Endodermal cell (in vitro differentiated cells): ENCODE data around the gene SLC5A12. TPM values are rescaled to one million over a fixed set of nuclear protein-coding genes. Genes with fewer than 3 reads are reported as not detected.

Experiments
- DNase-seq: peaks from one replicate; pipeline ENCODE4 v3.0.0-alpha.2; 2017
- H3K27ac ChIP-seq: 2 replicates; pipeline ENCODE4 v1.5.1; 2013; ENCODE audit warnings: mild to moderate bottlenecking, low read depth, low read length, moderate library complexity
- H3K27me3 ChIP-seq: 2 replicates; pipeline ENCODE4 v1.6.1; 2013; ENCODE audit warnings: mild to moderate bottlenecking, low read length, moderate library complexity; ENCODE audit not compliant: insufficient read depth, control insufficient read depth, poor library complexity, severe bottlenecking
- H3K36me3 ChIP-seq: 2 replicates; pipeline ENCODE4 v1.7.0; 2013; ENCODE audit warnings: mild to moderate bottlenecking, low read length, moderate library complexity; ENCODE audit not compliant: control insufficient read depth, insufficient read depth
- H3K4me1 ChIP-seq: one replicate; pipeline ENCODE4 v1.7.0; 2013; ENCODE audit warnings: low read length; ENCODE audit not compliant: control insufficient read depth, insufficient read depth
- H3K4me3 ChIP-seq: 2 replicates; pipeline ENCODE4 v1.5.1; 2013; ENCODE audit warnings: mild to moderate bottlenecking, low read length, moderate library complexity
- H3K9ac ChIP-seq: 2 replicates; pipeline ENCODE4 v1.6.1; 2013; ENCODE audit warnings: mild to moderate bottlenecking, low read length, moderate library complexity; ENCODE audit not compliant: poor library complexity, severe bottlenecking; ENCODE audit errors: extremely low read depth
- H3K9me3 ChIP-seq: 2 replicates; pipeline ENCODE4 v1.6.1; 2013; ENCODE audit warnings: mild to moderate bottlenecking, low read length, moderate library complexity; ENCODE audit not compliant: control insufficient read depth
- H3K27ac Mint-ChIP-seq: 2 replicates; pipeline ENCODE4 v1.8.0; 2020; ENCODE audit warnings: mixed read lengths
- H3K27me3 Mint-ChIP-seq: 2 replicates; pipeline ENCODE4 v1.8.0; 2021; ENCODE audit warnings: mild to moderate bottlenecking, mixed read lengths; ENCODE audit not compliant: insufficient read depth
- H3K36me3 Mint-ChIP-seq: 2 replicates; pipeline ENCODE4 v1.8.0; 2020; ENCODE audit warnings: low read depth, mixed read lengths
- H3K4me1 Mint-ChIP-seq: 2 replicates; pipeline ENCODE4 v1.8.0; 2020; ENCODE audit warnings: mixed read lengths
- H3K4me3 Mint-ChIP-seq: 2 replicates; pipeline ENCODE4 v1.8.0; 2020; ENCODE audit warnings: mild to moderate bottlenecking, moderate library complexity, mixed read lengths
- H3K9me3 Mint-ChIP-seq: 2 replicates; pipeline ENCODE4 v1.8.0; 2020; ENCODE audit warnings: mild to moderate bottlenecking, mixed read lengths
- CTCF ChIP-seq: fragments of 200-600 bp; sonication (generic); conservative IDR thresholded peaks from 2 replicates; pipeline ENCODE4 v1.5.0; 2021; ENCODE audit warnings: antibody characterized with exemption, mild to moderate bottlenecking
- WGBS, 2 experiments: methylation state at CpG; one replicate each; pipeline versions ENCODE4 v1.1.5 to v1.1.7; 2013; ENCODE audit warnings: missing lambda C conversion rate in 2 of 2, mixed read lengths in 1 of 2; ENCODE audit not compliant: insufficient coverage in 1 of 2, insufficient read length in 1 of 2; 5-methylcytosine and 5-hydroxymethylcytosine counted together
- total RNA-seq, 2 donors: library from RNA; stranded (reverse); fragmentation: NEBNext Ultra II Directional in 1 of 2; extraction: Animal tissue kit (Norgen Biotek cat#: 25700) in 1 of 2; gene quantifications; 2 replicates in 1 of 2; 3 replicates in 1 of 2; pipeline ENCODE4 v1.2.1, GENCODE V29; 2021

The SLC5A12 gene
- total RNA-seq, 2 donors from 2014 or later = 2.6 to 2.7 TPM

- TF ChIP-seq CTCF = no peak
- H3K27me3 ChIP-seq = peaks cover 96% of the 10 kb centered on the region
- no peaks in the 10 kb centered on the region for H3K36me3 ChIP-seq
- Mint-ChIP-seq H3K9me3 (no peaks in the 10 kb centered on the region), H3K4me1 (no peaks in the 10 kb centered on the region), H3K36me3 (no peaks in the 10 kb centered on the region), H3K27ac (no peak overlapping the region), H3K4me3 (no peak overlapping the region), H3K27me3 (peaks cover 55% of the 10 kb centered on the region)
- H3K4me1 ChIP-seq = no peaks in the 10 kb centered on the region
- 90 to 100% methylated on average over 2 of the region's 2 CpGs for WGBS, 2 experiments
- DNase-seq = no peak
- no peak overlapping the region for H3K9ac ChIP-seq
- no peak overlapping the region for H3K4me3 ChIP-seq
- H3K9me3 ChIP-seq = no peaks in the 10 kb centered on the region
- no peak overlapping the region for H3K27ac ChIP-seq
These were observed 46.5 kb downstream of the SLC5A12 start for GRCh38 chr11:26675233-26675928.

GRCh38 chr11:26665946-26666345, 55.9 kb downstream of the SLC5A12 start:
- H3K4me1 Mint-ChIP-seq = no peaks in the 10 kb centered on the region
- no peaks in the 10 kb centered on the region for H3K9me3 ChIP-seq
- WGBS, 2 experiments = 85% methylated on average over 1 of the region's 1 CpG; no CpG with 5 or more reads in 1 of the 2 experiments

GRCh38 chr11:26665036-26665435, 56.8 kb downstream of the SLC5A12 start:
- Histone ChIP-seq H3K27ac (no peak overlapping the region), H3K4me3 (no peak overlapping the region), H3K9me3 (no peaks in the 10 kb centered on the region), H3K4me1 (no peaks in the 10 kb centered on the region), H3K9ac (no peak overlapping the region), H3K36me3 (no peaks in the 10 kb centered on the region), H3K27me3 (peaks cover 46% of the 10 kb centered on the region)
- Mint-ChIP-seq H3K36me3 (no peaks in the 10 kb centered on the region), H3K4me3 (no peak overlapping the region), H3K4me1 (no peaks in the 10 kb centered on the region), H3K27ac (no peak overlapping the region), H3K9me3 (no peaks in the 10 kb centered on the region), H3K27me3 (peaks cover 15% of the 10 kb centered on the region)
- DNase-seq = no peak
- no peak for TF ChIP-seq CTCF
- 93% methylated on average over 1 of the region's 2 CpGs; no CpG with 5 or more reads in 1 of the 2 experiments for WGBS, 2 experiments

More at GRCh38 chr11:26665946-26666345, 55.9 kb downstream of the SLC5A12 start:
- no peak overlapping the region for H3K4me3 Mint-ChIP-seq
- no peak for TF ChIP-seq CTCF
- peaks cover 24% of the 10 kb centered on the region for H3K27me3 Mint-ChIP-seq
- Histone ChIP-seq H3K27ac (no peak overlapping the region), H3K27me3 (peaks cover 55% of the 10 kb centered on the region), H3K36me3 (no peaks in the 10 kb centered on the region), H3K9ac (no peak overlapping the region), H3K4me3 (no peak overlapping the region), H3K4me1 (no peaks in the 10 kb centered on the region)
- no peaks in the 10 kb centered on the region for H3K9me3 Mint-ChIP-seq
- no peak for DNase-seq
- no peak overlapping the region for H3K27ac Mint-ChIP-seq
- H3K36me3 Mint-ChIP-seq = no peaks in the 10 kb centered on the region
